RWPE1 (cell line): Measurements from ENCODE around the gene NPBWR2.
"Not testable (repeated sequence)": the region's sequence is repeated elsewhere in the genome, so short reads cannot be mapped to it uniquely, and the experiment has no call there.

Source experiments
- CTCF ChIA-PET: fragments of 350-600 bp; sonication (Branson Sonifier 250); formaldehyde crosslinking; extraction: SDS; loops from one replicate; lab custom pipeline; 2021; lab: Yijun Ruan, JAX
- POLR2A ChIA-PET: fragments of 400-600 bp; formaldehyde crosslinking; extraction: SDS; loops from one replicate; lab custom pipeline; 2020; ENCODE audit warnings: antibody characterized with exemption; ENCODE audit not compliant: low non-redundant PET; lab: Yijun Ruan, JAX
- DNase-seq: peaks from one replicate; pipeline ENCODE4 v3.0.0; 2012; ENCODE audit warnings: low spot score
- H3K27ac ChIP-seq: fragments of 450-650 bp; 2 replicates; pipeline ENCODE4 v1.5.1; 2017
- TF ChIP-seq, protein P1 (sequence below): fragments of 450-650 bp; conservative IDR thresholded peaks from 2 replicates; pipeline ENCODE4 v1.5.1; 2017; ENCODE audit warnings: low read depth, mild to moderate bottlenecking

Gene NPBWR2

DNA sequence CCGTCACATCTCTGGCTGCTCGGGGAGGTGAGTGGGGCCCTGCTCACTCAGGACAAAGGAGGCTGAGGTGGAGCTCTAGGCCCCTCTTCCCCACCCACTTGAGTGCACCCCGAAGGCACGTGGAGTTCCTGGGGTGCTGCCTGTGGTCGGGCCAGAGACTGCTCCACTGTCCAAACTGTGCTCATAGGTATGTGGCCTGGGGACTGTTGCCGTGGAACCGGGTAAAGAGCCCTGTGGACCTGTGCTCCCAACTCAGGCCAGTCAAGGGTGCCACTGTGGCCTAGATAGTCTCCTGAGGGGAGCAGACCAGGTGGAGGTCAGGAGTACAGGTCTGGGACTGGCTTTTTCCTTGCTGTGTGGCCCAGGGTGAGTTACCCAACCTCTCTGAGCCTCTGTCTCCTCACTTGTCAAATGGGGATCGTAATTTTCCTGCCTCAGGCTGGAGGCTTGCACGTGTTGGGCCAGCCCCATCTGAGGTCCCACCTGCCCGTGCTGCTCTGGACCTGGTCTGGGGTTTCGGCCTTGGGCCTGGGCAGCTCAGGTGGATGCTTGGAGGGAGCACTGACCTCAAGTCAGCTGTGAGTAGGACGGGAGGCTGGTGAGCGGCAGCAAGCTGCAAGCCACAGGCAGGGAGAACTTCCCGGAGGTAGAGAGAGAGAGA, 12.4 kb upstream of the NPBWR2 start:
- ChIA-PET POLR2A (no interaction called here), CTCF (interaction anchor here (0.6 to 4.5 kb wide), 21 partner anchors 18 to 1468 kb away, joined by 3 to 59 read pairs (median 5); partner anchors contain the start of genes C20orf204, LKAAEAR1, OPRL1 and PRPF6)
- TF ChIP-seq, protein P1, sequence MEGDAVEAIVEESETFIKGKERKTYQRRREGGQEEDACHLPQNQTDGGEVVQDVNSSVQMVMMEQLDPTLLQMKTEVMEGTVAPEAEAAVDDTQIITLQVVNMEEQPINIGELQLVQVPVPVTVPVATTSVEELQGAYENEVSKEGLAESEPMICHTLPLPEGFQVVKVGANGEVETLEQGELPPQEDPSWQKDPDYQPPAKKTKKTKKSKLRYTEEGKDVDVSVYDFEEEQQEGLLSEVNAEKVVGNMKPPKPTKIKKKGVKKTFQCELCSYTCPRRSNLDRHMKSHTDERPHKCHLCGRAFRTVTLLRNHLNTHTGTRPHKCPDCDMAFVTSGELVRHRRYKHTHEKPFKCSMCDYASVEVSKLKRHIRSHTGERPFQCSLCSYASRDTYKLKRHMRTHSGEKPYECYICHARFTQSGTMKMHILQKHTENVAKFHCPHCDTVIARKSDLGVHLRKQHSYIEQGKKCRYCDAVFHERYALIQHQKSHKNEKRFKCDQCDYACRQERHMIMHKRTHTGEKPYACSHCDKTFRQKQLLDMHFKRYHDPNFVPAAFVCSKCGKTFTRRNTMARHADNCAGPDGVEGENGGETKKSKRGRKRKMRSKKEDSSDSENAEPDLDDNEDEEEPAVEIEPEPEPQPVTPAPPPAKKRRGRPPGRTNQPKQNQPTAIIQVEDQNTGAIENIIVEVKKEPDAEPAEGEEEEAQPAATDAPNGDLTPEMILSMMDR = no peak
- no peak overlapping the region; the same call in 1 of the 2 replicates for H3K27ac ChIP-seq
- no peak for DNase-seq

DNA sequence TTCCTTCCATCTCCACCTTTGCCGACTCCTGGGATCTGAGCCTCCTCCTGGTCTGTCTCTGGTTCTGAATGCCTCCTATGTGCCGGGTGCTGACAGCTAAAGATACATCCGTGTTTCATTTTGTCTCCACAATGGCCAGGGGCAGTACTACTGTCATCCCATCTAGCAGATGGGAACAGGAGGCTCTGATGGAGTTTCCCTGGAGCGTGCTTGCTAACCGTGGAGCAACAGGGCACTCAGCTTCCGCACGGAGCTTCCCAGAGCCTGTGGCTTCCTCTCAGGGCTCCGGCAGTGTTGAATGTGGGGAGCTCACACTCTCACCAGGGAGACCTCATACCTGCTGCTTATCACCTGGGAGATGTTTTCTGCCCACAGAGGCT, 11.9 kb upstream of the NPBWR2 start:
- no peak overlapping the region; the same call in 1 of the 2 replicates for H3K27ac ChIP-seq
- CTCF ChIA-PET = interaction anchor here (0.7 to 4.5 kb wide), 7 partner anchors 17 to 150 kb away, joined by 3 to 59 read pairs (median 6); partner anchors contain the start of genes LKAAEAR1, OPRL1, PRPF6 and RGS19
- no peak for DNase-seq
- POLR2A ChIA-PET = no interaction called here
- TF ChIP-seq, protein P1 = no peak

DNA sequence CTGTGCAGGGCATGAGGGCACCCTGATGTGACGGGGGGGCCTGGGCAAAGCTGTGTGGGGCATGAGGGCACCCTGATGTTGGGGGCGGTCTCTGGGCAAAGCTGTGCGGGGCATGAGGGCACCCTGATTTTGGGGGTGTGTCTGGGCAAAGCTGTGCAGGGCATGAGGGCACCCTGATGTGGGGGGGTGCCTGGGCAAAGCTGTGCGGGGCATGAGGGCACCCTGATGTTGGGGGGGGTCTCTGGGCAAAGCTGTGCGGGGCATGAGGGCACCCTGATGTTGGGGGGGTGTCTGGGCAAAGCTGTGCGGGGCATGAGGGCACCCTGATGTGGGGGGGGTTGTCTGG, 10.0 kb upstream of the NPBWR2 start:
- DNase-seq, H3K27ac ChIP-seq, POLR2A ChIA-PET: not testable (repeated sequence)
- CTCF ChIA-PET = interaction anchor here (0.7 to 1.0 kb wide), 2 partner anchors 79 to 535 kb away, joined by 3 to 4 read pairs; no protein-coding TSS in a partner anchor

DNA sequence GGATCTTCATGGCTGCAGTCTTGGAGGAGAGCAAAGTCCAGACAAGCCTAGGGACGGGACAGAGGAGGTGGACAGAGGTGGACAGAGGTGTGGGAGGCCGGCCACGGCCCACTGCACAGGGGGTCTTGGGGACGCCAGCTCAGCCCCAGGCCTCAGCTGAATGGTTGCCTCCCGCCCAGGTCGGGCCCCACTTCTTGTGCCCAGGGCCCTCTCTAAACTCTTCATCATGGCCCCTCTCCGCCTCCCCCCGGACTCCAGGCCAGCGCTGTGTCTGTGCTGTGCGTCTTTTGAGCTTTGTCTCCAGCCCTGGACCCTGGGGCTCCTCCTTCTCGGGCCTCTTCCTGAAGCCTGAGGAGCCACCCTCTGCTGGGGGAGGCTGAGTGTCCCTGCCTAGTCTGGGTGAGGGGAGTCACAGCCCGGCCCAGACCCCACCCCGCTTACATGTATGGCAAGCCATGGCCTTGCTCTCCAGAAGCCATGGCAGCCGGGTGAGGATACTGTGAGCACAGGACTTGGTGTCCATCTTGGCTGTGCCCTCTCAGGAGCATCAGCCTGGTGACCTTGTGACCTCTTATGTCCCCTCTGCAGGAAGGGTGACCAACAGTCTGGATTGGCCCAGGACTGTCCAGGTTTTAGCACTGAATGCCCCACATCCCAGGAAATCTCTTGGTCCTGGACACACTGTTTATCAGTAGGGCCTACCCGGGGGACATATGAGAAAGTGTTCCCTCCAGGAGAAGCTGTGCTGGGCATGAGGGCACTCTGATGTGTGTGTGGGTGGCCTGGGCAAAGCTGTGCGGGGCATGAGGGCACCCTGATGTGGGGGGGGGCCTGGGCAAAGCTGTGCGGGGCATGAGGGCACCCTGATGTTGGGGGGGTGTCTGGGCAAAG, 9.4 kb upstream of the NPBWR2 start:
- no peak for DNase-seq
- CTCF ChIA-PET = interaction anchor here (0.7 to 2.3 kb wide), 4 partner anchors 15 to 78 kb away, joined by 4 to 10 read pairs (median 4); partner anchors contain the start of gene LKAAEAR1
- no peak overlapping the region for H3K27ac ChIP-seq
- TF ChIP-seq, protein P1 = no peak
- POLR2A ChIA-PET = no interaction called here

DNA sequence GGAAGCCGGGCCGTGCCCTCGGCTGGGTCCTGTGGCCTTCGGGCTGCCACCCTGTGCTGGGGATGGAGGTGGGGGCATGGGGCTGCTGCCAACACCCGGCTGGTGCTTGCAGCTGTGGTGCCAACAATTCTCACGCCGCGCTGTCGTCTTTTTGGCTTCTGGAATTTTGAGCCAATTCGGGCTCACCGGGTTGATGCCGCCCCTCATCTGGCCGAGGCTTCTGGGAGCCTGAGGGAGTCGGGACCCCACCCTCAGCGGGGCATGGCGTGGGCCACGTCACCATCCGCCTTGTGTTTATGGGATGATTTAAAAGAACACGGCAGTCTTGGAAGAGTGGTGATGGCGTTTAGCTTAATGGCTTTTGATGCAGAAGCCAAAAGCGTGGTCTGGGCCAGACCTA, 8.7 kb upstream of the NPBWR2 start:
- DNase-seq = no peak
- ChIA-PET CTCF (interaction anchor here (0.7 to 2.3 kb wide), 3 partner anchors 14 to 42 kb away, joined by 4 to 10 read pairs (median 5); partner anchors contain the start of gene LKAAEAR1), POLR2A (no interaction called here)
- TF ChIP-seq, protein P1 = no peak
- H3K27ac ChIP-seq = no peak overlapping the region

DNA sequence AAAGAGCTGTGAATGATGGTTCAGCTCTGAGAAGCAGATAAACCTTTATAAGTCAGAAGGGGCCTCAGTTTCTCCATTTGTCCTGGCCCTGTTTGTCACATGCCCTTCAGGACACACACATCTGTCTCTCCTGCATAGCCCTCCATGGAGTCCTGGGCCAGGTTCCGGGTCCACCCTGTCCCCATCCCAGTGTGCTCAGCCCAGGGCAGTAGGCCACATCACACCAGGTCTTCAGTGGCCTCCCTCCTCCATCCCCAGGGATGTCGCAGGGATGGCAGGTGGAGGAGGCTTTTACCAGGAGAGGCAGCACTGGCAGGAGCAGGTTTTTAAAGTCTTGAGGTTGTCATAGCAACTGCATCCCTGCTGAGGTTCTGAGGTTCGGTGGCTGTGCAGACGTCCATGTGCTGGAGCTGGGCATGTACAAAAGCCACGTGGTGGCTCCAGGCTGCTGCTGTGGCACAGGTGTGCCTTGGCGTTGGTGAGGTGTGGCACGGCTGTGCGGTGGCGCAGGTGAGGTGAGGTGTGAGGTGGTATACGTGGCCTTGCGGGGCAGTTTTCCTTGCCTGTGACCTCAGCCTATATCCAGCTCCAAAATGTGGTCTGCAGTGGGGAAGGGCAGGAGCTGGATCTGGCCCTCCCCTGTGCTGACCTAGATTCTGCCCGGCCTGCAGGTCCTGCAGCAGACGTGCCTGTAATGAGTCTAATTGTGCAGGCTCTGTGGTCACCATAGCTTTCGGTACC, 8.0 kb upstream of the NPBWR2 start:
- DNase-seq = no peak
- no peak overlapping the region for H3K27ac ChIP-seq
- ChIA-PET CTCF (interaction anchor here (0.5 to 2.3 kb wide), 5 partner anchors 13 to 48 kb away, joined by 3 to 10 read pairs (median 3); partner anchors contain the start of gene LKAAEAR1), POLR2A (no interaction called here)
- TF ChIP-seq, protein P1 = no peak
